HFF-Myc (cell line): Measurements from ENCODE around the gene BLACAT1.

ENCODE experiments used
- DNase-seq: peaks from one replicate; pipeline ENCODE4 v3.0.0-alpha.2; 2011; ENCODE audit warnings: low read depth; ENCODE audit errors: extremely low read depth
- H3K4me3 ChIP-seq: replicated peaks from 2 replicates; pipeline ENCODE4 v1.5.1; 2011; ENCODE audit warnings: low read depth, mild to moderate bottlenecking, control low read depth, low read length
- TF ChIP-seq, protein P1 (sequence below): IDR thresholded peaks from 2 replicates; pipeline ENCODE4 v1.5.1; 2012; ENCODE audit warnings: mild to moderate bottlenecking, low read depth, low read length, control low read depth; ENCODE audit errors: missing control alignments

The BLACAT1 gene

DNA sequence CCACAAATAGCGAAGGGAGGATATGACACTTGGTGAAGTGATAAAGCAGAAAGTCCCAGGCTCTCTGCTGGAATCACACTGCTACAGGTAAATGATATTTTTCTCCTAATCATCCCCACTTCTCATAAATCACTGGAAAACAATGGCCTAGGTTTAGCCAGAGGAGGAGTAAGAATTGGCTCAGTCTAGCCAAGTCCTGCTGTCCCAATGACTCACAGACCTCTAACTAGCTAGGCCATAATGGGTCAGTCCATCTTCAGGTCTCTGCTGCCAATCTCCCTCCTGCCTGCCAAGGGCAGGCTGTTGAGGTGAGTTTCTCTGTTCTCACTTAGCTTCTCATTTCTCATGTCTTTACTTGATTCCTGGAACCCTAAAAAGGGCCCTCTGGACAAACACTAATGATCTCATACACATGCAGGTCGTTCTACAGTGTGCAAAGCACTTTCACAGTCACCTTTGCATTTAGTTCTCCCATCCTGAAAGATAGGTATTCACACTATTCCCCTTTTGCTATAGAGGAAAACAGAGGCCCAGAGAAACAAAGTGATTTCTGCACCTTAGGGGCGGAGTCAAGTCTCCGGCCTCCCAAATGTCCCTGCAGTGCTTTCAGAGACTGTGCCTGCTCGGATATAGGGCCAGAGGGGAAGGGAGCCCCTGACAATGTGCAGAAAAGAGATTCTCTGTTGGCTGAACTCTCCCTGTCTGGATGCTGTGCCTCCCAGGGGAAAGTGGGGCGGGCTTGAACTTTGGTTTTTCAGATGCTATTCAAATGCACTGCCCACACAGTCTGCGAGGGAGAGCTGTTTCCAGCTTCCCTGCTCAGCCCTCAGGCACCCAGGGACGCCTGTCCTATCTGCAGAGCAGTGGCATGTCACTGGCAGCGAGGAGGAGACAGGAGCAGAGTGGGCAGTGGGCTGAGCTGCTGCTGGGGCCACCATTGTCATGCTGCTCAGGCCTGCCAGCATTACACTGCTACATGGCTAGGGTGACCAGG is 44.7 kb upstream of the BLACAT1 start:
- DNase-seq, result no peak
- H3K4me3 ChIP-seq, result no peak overlapping the region
- TF ChIP-seq, protein P1, sequence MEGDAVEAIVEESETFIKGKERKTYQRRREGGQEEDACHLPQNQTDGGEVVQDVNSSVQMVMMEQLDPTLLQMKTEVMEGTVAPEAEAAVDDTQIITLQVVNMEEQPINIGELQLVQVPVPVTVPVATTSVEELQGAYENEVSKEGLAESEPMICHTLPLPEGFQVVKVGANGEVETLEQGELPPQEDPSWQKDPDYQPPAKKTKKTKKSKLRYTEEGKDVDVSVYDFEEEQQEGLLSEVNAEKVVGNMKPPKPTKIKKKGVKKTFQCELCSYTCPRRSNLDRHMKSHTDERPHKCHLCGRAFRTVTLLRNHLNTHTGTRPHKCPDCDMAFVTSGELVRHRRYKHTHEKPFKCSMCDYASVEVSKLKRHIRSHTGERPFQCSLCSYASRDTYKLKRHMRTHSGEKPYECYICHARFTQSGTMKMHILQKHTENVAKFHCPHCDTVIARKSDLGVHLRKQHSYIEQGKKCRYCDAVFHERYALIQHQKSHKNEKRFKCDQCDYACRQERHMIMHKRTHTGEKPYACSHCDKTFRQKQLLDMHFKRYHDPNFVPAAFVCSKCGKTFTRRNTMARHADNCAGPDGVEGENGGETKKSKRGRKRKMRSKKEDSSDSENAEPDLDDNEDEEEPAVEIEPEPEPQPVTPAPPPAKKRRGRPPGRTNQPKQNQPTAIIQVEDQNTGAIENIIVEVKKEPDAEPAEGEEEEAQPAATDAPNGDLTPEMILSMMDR, result no peak

DNA sequence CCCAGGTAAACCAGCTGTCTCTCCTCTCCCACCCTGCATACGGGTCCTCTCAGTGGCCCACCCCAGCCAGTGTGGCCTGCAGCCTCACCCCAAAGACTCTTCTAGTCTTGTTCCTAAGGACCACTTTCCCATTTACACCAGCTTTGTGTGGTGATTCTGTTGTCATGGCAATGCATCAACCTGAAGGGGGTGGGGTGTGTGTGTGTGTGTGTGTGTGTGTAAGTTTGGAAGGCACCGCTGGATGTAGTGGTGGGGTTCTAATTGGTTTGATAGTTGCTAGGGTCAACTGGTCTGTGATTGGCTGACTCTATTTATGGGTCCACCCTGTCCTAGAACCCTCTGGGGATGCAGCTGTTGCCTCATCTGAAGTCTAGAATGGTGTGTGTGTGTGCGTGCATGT is 43.9 kb upstream of the BLACAT1 start:
- DNase-seq, result no peak
- no peak overlapping the region for H3K4me3 ChIP-seq
- TF ChIP-seq, protein P1, result no peak

DNA sequence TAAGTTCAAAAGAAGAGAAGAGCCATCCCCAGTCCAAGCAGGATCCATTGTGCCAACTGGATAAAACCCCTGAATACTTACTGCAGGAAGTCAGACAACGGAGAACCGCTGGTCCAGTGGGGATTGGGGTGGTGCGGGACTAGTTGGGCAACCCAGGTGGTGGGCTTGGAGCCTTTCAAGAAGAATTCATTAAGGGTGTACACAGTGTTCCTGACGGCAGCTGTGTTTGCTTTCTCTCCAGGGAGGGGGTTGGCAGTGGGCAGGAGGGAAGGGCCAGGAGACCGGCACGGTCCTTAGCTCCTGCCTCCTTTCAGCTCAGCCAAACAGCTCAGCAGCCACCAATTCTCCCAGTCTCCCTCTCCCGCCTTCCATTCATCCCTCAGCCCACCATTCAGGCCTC is 41.5 kb upstream of the BLACAT1 start:
- H3K4me3 ChIP-seq, result no peak overlapping the region
- TF ChIP-seq, protein P1, result no peak
- DNase-seq, result no peak

DNA sequence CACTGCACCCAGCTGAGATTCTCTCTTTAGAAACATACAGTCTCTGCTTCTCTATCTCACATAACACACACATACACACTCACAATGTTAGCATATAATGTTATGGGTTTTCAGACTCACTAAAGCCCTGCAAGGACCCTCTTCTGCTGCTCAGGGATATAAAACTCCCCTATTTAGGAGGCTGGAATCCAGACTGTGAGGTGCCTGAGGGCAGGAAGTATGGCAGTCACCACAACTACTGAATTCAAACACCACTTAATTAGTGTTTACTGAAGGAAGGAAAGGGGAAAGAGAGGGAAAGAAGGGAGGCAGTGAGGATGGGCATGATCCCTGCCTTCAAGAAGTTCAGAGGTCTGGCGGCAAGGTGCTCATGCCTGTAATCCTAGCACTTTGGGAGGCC is 40.8 kb upstream of the BLACAT1 start:
- DNase-seq, result no peak
- TF ChIP-seq, protein P1, result no peak
- no peak overlapping the region for H3K4me3 ChIP-seq

DNA sequence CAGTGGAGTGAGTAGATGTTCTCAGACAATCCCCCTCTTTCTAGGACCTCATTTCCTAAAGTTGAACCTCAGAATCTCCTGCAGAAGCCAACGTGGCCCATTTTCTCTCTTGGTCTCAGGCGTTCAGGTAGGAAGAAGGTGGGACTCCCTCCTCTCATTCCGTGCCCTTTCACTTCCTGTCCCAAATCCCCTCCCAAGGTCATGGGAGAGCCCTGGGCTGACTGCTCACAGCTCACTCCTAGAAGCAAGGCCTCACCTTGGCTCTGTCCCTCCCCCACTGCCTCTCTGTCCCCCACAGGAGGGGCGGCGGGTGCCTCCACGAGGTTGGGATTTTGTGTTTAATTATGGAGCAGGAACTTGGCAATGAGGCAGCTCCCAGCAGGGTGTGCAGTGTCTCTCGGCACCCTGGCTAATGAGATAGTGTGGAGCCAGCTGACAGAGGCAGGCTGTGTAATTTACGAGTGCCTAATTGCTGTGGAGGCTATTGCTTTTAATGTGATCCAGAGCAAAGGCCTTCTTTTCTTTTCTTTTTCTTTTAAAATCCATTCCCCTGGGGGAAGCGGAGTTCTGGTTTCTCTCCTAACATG is 39.5 kb upstream of the BLACAT1 start:
- TF ChIP-seq, protein P1, result no peak
- DNase-seq, result no peak

DNA sequence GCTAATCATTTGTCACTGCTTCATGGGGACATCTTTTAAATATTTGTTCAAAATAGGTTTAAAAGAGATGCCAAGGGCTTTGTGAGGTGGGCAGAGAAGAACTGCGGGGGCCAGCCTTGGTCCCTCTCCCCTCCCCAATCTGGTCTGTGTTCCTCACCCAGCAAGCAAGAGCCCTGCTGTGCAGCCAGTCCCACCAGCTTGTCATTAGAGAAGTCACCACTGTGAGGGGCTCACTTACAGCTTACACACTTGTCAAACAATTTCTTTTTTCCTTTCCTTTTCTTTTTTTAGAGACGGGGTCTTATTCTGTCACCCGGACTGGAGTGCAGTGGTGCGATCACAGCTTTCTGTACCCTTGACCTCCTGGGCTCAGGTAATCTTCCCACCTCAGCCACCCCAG is 38.3 kb upstream of the BLACAT1 start:
- no peak for DNase-seq
- H3K4me3 ChIP-seq, result no peak overlapping the region
- TF ChIP-seq, protein P1, result no peak

More for the DNA sequence above, 39.5 kb upstream of the BLACAT1 start:
- no peak overlapping the region for H3K4me3 ChIP-seq
